Islet of Langerhans (tissue), 1 donor: ENCODE measurements around the gene MESP2.

ENCODE experiments used
- FAIRE-seq: peaks from one replicate; lab custom pipeline; 2011; peaks lifted over from hg19 to GRCh38; lab: Jason Lieb, UNC

MESP2 gene

DNA sequence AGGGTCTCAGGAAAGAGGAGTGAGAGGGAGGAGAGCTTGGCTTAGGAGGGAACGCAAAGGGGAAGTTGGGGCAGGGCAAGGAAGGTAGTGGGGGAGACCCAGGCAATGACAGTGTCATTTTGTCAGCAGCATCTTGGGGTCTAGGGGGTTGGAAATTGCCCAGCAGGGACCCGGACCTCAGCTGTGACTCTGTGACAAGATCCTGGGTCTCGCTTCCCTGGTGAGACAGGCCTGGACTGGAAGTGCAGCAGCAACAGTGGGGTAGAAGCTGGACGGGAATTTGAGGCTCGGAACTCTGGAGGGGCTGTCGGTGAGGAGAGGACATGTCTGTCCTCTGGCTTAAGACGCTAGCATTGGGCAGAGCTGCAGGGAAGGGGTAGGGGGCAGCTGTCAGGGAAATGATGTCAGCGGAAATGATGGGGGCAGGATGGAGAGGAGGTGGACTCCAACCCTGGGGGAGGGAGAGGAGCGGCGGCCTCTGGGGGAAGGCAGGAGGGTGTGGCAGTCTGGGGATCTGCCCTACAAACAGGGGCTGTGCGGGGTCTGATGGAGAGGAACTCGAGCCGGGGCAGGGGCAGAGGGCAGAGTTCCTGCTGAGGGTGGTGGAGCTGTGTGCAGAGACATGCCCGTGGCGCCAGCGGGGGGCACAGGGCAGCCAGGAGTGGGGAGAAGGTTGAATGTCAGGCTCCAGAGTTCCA lies 26.2 kb downstream of the MESP2 start:
- no peak for FAIRE-seq

- no peak for FAIRE-seq
Observed at GRCh38 chr15:89802986-89803824, 27.1 kb downstream of the MESP2 start.

DNA sequence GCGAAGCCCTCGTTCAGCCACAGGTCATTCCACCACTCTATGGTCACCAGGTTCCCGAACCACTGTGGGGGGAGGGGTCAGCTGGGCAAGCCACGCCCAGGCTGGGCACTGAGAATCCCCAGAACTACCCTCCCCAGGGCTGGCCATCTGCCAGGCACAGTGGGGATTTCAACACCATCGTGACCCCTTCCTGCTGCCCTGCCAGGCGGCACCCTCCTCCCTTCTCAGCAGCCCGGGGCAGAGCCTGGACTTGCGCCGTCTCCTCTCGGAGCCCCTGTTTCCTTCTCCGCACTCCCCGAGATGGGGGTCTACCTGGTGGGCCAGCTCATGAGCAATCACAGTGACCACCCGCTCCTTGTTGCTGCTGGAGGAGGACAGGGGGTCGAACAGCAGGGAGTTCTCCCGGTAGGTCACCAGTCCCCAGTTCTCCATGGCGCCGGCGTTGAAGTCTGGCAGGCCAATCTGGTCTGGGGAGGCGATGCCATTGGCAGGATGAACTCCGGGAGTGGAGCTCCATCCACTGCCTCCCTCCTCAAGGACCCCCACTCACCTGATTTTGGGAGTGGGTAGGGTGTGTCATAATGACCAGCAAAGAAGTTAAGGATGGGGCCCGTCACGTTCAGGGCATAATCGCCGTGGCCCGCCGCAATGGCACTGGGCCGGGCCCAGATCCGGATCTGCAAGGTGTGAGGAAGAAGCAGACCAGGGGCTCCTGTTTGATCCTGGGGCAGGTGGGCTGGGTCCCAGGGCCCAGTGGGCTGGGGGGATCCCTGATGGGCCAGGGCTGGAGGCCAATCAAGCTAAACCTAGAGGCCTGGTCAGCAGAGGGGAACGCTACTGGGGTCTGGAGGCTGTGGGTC lies 28.0 kb downstream of the MESP2 start:
- no peak for FAIRE-seq

DNA sequence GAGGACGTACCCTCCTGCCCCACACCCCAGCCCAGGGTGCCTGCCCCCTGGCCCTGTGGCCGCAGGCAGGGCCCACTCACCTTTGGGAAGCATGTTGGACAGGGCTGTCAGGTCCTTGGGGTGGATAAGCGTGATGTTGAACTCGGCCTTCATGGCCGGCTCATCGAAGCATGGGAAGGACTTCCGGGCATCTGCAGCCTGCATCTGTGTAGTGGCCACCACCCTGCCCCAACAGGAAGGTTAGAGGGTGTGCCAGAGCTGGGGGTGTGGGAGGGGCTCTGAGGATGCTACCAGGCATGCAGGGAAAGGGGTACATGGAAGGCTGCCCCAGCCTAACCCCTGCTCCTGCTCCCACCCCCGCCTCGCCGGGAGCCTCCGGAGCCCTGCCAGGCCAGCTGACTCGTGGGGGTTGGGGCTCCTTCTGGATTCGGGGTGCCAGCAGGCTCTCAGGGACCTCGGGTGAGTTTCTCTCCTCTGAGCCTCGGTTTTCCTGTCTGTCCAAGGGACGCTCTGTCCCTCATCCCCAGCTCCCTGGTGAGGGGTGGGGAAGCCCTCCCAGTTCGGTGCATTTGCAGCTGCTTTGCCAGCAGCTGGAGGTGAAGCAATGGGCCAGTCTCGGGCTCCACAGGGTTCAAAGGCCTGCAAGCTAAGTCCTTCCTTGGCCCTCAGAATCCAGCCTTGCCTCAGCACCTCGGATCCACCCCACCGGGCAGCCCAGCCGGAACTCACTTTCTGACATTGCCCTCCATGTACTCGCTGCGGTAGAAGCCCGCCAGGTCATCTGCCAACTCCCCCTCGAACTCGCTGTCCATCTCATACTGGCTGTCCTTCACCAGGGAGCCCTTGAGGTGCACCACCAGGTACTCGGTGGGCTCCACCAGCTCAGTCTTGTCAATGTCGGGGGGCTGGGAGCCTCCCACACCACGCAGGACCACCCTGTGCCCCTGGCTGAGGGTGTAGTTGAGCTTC lies 29.4 kb downstream of the MESP2 start:
- FAIRE-seq: no peak

GRCh38 chr15:89806210-89806558 lies 30.1 kb downstream of the MESP2 start:
- FAIRE-seq: no peak

DNA sequence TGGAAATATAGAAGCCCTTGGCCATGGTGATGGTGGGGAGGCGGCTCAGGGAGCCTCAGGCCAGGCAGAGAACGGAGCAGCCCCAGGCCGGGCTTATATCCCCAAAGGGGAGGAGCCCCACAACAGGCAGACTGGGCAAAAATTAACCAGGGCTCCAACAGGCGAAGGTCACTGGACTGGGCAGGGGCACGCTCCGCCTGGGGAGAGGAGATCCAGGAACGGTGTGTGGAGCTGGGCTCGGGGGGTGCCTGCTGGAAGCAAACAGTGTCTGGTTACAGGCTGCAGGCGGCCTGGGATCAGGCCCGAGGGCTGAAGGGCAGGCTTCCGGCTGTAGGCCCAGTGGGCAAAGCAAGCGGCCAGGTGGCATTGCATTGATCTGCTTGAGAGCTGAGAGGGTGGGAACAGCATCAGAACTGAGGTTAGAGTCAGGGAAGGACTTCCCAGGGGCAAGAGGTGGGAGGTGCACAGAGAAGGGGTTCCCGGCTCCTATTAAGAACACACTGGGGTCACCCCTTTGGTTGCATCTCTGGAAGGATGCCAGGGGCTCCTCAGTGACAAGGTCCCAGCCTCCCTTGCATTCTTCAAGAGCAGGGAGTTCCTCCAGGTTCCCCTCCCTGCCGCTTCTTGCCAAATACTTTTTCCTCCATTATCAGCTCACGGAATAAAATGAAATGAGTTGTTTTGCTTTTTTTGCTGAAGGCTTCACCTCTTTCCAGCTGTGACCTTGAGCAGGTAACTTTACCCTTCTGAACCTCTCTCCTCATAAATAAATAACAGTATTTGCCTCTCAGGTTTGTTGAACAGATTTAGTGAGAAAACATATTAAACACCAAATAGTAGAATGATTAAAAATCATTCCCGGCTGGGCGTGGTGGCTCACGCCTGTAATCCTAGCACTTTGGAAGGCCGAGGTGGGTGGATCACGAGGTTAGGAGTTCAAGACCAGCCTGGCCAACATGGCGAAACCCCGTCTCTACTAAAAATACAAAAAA lies 30.7 kb downstream of the MESP2 start:
- FAIRE-seq: no peak

DNA sequence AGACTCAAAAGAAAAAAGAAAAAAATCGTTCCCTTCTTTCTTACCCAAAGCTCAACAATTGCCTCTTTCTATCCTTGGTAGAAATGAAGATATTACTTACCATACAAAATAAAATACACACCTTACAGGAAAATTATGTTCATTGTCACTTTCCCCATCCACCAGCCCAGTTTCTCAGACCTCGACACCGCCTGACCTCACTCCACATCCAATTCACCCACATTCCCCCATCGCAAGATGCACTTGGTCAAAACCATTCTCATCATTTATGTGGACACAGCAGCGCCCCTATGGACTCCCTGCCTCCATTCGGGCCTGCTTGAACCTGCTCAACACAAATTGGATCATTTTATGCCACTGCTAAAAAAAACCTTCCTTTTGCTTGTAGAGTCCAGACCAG lies 31.6 kb downstream of the MESP2 start:
- no peak for FAIRE-seq

GRCh38 chr15:89808160-89808870 lies 32.2 kb downstream of the MESP2 start:
- no peak for FAIRE-seq

DNA sequence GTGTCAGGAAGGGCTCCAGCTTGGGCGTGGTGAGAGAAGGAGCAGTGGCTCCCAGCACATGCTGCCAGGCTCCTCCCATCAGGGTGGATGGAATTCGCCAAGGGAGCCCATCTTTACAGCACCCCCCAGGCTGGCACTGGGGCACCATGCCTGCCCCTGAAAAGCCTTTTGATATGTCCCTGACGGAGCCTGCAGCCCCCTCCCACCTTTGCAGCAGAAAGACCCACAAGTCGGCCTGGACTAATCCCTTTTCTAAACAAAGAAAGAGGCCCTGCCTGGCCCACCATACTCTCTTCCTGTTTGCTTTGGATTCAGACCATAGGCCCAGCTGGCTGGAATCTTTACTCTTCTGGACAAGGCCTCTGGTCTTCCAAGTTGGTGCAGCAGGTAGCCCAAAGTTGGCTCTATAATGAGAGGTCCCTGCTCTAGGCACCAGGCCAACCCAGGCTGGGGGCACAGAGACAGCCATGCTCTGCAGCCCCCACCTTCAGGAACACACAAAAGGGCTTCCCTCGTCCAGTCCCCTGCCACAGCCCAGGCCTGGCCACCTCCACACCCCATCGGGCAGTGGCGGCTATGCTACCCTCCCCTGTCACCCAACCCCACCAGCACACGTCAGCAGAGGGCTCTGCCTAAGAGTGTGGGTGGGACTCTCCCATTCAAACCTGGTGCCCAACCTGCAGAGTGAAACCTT lies 33.1 kb downstream of the MESP2 start:
- no peak for FAIRE-seq

DNA sequence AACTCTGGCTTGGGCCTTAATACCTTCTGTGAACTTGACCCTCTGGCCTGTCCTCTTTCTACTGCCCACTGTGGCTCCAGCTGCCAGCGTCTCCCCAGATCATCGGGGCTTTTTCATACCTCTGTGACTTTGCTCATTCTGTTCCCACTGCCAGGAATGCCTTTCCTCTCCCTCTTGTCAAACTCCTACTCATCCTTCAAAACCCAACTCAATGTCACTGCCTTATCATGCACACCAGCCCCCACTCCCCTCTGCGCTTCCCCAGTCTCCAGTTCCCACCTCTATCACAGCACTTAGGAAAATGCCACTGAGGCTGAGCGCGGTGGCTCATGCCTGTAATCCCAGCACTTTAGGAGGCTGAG lies 33.6 kb downstream of the MESP2 start:
- FAIRE-seq: no peak

GRCh38 chr15:89810837-89811236 lies 34.7 kb downstream of the MESP2 start:
- no peak for FAIRE-seq

DNA sequence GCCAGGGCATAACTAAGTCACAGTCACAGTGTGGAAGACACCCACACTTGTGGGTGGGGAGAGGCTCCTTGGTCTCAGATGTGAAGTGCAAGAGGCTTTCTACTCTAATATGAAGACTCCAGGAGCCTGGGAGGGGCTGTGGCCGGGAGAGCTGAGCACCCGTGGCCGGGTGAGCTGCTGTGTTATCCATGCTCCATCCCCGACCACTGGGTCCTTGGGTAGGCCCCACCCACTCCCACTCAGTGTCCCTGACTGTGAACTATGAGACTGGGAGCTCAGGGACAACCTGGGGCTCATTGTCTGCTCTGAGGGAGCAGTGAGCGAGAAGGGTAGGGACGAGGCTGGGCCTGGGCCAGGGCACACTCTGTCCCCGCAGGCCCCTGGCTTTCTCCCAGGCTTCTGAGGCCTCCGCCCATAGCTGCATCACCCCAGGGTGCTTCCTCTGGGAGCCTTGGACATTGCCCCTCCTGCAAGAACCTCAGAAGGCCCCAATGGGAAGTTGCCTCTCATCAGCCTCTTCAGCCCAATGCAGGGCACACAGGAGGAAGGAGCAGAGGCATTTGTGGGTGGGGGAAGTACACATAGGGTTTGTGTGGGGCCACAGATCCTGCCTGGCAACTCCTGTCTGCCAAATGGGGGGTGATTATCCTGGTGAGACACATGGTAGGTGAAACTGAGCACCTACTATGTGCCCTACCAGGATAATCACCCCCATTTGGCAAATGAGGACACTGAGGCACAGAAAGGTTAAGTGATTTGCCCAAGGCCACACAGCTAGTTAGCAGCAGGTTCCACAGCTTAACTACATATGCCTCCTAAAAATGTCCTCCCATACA lies 36.1 kb downstream of the MESP2 start:
- no peak for FAIRE-seq

GRCh38 chr15:89812847-89813320 lies 36.8 kb downstream of the MESP2 start:
- no peak for FAIRE-seq

DNA sequence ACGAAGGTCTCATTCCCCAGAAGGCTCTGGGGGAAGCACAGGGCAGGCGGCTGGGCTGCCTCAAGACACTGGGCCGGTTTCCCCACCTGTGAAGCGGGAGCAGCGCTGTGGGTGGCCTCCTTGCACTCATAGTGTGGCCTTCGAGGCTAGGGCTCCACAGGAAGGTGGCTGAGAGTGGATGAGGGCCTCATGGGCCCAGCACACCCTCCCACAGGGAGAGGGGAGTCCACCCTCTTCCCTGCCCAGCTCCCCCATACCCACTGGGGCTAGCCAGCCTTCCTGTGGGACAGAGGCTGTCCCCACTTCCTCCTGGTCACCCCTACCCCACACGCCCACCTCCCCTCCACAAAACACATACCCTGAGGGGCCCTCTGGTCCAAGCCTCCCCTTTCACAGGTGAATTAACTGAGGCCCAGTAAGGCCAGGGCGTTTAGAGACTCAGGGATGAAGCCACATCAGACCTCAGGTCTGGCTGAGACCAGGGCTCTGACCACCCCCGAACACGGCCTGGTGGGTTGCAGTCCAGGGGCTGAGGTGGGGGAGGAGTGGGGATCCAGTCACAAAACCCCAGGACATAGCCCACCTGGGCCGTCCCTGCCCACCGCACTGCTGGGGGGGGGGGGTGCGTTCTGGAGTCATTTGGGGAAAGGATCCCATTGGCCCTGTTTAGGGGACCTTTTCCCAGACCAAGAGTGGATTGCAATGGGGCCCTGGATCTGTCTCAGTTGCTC lies 37.4 kb downstream of the MESP2 start:
- no peak for FAIRE-seq

- FAIRE-seq: no peak
Observed at GRCh38 chr15:89814112-89814742, 38.1 kb downstream of the MESP2 start.

GRCh38 chr15:89815769-89816168 lies 39.6 kb downstream of the MESP2 start:
- no peak for FAIRE-seq

- FAIRE-seq: no peak
Observed at GRCh38 chr15:89817701-89818280, 41.7 kb downstream of the MESP2 start.
